Measurements from ENCODE around the gene NOC2L. TPM values are rescaled to one million over a fixed set of nuclear protein-coding genes. Genes with fewer than 3 reads are reported as not detected.
"Not testable (repeated sequence)": the region's sequence is repeated elsewhere in the genome, so short reads cannot be mapped to it uniquely, and the experiment has no call there.

NOC2L gene
- total RNA-seq, 1 experiment from 2014 or later = 98.5 TPM

DNA sequence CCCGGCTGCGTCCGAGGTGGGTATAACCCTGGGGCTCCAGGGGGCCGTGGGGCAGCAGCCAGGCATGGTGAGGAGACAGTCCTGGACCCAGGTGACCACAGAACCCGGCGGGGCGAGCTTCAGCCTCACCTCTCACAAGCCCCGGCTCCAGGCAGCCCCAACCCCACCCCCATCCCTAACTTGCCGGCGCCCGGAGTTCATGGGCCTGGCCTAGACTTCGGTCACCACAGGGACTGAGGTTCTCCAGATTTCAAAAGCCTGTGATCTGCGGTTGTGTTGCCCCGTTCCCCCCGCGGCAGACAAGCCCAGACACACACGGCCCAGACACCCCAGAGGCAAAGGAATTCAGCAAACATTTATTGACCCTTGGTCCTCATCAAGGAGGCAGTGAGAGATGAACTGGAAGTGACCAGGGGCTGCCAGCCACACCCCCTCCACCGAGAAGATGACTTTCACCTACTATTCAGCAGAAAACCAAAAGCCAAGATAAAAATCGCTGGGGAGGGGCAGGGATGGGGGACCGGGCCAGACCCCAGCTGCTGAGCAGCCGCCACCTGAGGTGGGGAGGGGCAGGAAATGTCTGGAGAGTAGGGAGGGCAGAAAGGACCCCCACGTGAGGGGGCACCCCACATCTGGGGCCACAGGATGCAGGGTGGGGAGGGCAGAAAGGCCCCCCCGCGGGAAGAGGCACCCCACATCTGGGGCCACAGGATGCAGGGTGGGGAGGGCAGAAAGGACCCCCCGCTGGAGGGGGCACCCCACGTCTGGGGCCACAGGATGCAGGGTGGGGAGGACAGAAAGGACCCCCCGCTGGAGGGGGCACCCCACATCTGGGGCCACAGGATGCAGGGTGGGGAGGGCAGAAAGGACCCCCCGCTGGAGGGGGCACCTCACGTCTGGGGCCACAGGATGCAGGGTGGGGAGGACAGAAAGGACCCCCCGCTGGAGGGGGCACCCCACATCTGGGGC, 36.9 kb upstream of the NOC2L start:
- DNase-seq (ENCODE audit: extremely low read depth, low read depth) = no peak

DNA sequence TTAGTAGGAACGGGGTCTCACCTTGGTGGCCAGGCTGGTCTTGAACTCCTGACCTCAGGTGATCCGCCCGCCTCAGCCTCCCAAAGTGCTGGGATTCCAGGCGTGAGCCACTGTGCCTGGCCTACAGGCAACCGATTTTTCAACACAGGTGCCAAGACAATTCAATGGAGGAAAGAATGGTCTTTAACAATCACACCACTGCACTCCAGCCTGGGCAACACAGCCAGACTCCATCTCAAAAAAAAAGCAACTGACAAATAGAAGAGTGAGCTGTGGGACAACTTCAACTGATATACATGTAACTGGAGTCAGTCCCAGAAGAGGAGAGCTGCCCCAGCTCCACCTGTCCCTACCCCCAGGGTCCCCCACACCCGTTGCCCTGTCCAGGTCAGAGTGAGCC, 35.5 kb upstream of the NOC2L start:
- not testable (repeated sequence) for DNase-seq (ENCODE audit: extremely low read depth, low read depth)

DNA sequence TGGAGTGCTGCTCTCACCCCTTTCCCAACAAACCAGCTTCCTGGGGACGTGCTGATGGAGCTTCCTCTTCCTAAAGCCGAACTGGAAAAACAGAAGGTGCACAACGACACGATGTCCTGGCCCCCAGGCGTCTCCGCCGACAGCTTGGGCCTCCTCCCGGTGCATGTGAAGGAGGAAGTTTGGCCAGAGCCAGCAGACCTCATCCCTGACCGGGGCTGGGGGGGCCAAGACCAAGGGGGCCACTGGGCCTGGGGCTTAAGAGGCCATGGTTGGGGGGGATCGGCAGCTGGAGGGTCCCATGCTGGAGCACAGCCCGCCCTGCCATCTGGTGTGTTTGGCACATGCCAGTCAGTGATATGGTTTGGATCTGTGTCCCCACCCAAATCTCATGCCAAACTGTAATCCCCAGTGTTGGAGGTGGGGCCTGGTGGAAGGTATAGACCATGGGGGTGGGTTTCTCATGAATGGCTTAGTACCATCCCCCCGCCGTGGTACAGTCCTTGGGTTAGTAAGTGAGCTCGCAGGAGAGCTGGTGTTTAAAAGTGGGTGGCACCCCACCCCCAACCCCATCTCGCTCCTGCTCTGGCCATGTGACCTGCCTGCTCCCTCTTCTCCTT, 34.4 kb upstream of the NOC2L start:
- DNase-seq (ENCODE audit: extremely low read depth, low read depth) = no peak

DNA sequence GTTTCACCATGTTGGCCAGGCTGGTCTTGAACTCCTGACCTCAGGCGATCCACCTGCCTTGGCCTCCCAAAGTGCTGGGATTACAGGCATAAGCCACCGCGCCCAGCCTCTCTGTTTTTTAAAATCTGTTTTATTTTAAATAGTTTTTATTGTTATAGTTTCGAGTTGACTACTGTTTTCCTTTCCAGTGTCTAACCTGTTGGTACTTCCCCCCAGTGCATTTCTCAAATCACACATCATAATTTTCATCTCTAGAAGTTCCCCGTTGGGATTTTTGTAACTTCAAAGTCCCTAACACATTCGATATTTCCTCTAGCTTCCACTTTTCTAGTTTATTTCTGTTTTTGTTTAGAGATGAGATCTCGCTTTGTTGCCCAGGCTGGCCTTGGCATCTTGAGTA, 33.3 kb upstream of the NOC2L start:
- no peak for DNase-seq (ENCODE audit: extremely low read depth, low read depth)

DNA sequence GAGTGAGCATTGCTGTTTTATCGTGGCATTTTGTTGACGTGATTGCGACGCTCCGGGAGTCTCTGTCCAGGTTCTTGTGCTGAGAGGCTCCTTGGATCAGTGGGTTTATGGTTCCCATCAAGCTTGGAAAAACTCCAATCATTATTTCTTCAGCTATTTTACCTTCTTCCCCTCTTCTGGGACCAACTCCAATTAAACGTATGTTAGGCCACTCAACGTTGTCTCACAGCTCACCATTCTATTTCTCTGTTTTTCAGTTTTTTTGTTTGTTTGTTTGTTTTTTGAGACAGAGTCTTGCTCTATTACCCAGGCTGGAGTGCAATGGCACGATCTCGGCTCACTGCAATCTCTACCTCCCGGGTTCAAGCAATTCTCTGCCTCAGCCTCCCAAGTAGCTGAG, 32.8 kb upstream of the NOC2L start:
- no peak for DNase-seq (ENCODE audit: extremely low read depth, low read depth)

DNA sequence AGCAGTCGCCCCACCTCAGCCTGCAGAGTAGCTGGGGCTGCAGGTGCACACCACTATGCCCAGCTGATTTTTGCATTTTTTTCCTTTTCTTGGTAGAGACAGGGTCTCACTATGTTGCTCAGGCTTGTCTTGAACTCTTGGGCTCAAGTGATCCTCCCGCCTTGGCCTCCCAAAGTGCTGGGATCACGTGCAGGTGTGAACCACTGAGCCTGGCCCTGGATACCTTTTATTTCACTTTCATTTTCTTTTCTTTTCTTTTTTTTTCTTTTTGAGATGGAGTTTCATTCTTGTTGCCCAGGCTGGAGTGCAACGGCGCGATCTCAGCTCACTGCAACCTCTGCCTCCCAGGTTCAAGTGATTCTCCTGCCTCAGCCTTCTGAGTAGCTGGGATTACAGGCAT, 32.2 kb upstream of the NOC2L start:
- not testable (repeated sequence) for DNase-seq (ENCODE audit: extremely low read depth, low read depth)

DNA sequence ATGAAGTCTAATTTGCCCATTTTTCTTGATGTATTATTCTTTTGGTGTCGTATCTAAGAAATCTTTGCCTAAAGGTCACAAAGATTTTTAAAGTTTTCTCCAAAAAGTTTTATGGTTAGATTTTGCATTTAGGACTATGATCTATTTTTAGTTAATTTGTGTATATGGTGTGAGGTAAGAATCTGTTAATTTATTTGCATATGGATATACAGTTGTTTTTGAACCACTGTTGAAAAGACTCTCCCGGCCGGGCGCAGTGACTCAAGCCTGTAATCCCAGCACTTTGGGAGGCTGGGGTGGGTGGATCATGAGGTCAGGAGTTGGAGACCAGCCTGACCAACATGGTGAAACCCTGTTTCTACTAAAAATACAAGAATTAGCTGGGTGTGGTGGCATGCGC, 29.0 kb upstream of the NOC2L start:
- not testable (repeated sequence) for DNase-seq (ENCODE audit: extremely low read depth, low read depth)

DNA sequence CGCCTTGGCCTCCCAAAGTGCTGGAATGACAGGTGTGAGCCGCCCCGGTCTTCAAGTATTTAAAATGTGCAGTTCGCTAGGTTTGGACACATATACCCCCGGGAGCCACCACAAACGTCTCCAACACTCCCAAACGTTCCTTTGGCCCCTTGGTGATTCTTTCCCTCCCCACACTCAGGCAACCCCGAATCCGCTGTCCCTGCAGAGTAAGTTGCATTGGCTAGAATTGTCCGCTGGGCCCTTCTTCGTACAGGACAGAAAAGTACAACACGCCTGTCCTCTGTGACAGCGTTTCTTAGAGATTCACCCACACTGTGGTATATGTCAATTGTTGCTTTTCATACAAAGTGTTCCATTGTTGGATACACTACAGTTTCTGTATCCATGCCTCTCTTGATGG, 26.1 kb upstream of the NOC2L start:
- DNase-seq (ENCODE audit: extremely low read depth, low read depth) = no peak

DNA sequence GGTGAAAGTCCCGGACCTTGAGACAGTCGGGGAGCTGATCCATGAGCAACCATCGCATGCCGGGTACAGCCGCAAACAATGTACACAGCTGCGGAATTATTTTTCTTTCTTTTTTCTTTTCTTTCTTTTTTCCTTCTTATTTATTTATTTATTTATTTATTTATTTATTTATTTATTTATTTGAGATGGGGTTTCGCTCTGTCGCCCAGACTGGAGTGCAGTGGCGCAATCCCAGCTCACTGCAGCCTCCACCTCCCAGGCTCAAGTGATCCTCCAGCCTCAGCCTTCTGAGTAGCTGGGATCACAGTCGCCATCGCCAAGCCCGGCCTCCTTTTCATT, 25.4 kb upstream of the NOC2L start:
- DNase-seq (ENCODE audit: extremely low read depth, low read depth) = no peak

DNA sequence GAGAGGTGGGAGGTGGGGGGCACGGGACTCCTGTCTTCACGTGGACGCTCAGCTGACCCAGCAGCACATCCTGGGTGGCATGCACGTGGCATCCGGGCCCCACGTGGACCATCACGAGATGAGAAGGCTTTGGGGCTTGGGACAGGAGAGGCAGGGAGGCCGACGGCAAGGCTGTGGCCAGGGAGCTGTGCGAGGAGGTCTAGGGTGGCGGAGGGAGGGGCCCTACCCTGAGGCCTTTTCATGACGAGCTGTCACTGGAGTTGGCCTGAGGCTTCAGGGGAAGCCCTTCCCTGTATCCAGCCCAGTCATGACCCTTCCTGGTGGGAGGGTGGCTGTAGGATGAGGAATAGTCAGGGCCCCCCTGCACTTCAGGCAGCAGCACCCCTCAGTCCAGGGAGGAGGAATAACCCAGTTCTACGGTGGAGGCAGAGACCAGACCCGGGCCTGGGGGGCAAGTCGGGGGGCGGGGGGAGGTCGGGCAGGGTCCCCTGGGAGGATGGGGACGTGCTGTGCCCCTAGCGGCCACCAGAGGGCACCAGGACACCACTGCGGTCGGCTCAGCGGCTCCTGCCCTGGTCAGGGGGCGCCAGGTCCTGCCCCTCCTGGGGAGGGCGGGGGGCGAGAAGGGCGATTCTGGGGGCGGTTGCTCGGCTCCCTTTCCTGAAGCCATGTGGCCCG, 24.9 kb upstream of the NOC2L start:
- no peak for DNase-seq (ENCODE audit: extremely low read depth, low read depth)

DNA sequence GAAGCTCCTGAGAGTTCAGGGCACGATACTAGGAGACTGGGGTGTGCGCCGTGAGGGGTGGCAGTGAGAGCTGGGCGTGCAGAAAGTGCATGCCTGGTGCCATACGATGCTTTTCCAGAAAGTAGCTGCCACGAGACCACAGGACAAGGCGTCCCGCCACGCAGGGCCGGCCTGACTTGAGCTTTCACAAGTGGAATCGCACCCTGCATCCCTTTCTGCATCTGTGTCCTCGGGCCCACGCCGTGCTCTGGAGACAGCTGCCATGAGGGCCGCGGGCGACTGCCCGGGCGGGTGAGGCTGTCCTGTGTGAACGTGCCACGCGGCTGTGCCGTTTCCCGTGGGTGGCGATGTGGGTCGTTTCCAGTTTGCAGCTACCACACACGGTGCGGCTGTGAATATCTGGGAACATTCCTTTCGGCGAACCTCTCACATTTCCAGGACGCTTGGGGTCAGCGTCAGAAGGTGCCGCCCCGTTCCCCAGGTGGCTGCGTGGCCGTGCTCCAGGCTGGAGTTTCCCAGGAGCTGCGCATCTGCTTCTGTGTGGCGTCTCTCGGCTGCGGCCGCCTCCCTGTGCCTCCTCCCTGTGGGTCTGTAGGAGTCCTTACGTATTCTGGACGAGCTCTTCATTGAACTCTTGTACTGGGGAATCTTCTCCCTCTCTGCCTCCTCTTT, 23.8 kb upstream of the NOC2L start:
- no peak for DNase-seq (ENCODE audit: extremely low read depth, low read depth)

DNA sequence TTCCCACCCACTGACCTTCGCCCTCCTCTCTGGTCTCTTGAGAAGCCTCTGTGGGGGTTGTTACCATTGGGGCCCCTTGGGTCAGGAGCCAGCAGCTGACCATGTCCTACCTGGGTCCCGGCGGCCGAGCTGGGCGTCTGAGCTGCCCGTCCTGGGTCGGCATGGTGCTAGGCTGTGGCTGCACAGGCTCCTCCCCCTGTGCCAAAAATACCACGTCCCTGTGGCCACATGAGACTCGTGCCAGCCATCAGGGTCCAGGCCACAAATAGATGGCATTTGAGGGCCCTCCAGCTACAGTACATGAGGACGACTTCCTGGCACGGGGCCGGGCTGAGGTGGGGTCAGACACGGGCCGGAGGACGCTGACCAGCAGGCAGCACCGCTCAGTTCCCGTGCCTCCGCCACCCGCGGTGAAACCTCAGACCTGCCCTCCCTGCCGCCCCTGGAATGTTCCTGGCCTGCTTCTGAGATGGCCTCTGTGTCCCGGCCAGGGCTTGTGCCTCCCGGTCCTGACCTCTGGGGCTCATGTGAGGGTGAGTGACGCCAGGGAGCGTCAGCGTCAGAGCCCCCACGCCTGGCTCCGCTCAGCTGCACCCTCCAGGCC, 23.0 kb upstream of the NOC2L start, which contains the start of gene PERM1:
PERM1 (minus strand) TSS at position 139 of the 604 bp plus-strand sequence. CDS start 1,064 bp downstream, outside the sequence.
- no peak for DNase-seq (ENCODE audit: extremely low read depth, low read depth)

DNA sequence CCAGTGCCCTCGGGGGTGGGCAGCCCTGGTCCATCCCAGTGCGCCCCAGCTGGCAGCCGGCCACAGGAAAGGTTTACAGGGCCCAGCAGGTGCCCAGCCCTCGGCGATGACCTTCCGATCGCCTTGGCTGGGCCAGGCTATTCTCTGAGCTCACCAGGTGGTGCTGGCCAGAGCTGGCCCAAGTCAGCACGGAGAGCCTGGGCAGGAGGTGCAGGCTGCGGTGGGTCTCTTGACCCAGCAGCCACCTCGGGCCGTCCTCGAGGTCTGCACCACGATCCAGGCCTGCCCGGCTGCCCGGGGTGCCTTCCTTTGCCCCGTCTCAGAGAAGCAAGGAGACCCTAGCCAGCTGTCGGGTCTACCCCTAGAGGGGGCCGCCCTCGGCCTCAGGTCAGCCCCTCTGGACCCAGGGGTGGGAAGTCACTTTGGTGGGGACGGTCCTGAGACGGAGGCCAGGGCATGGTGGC, 22.5 kb upstream of the NOC2L start:
- DNase-seq (ENCODE audit: extremely low read depth, low read depth) = no peak

DNA sequence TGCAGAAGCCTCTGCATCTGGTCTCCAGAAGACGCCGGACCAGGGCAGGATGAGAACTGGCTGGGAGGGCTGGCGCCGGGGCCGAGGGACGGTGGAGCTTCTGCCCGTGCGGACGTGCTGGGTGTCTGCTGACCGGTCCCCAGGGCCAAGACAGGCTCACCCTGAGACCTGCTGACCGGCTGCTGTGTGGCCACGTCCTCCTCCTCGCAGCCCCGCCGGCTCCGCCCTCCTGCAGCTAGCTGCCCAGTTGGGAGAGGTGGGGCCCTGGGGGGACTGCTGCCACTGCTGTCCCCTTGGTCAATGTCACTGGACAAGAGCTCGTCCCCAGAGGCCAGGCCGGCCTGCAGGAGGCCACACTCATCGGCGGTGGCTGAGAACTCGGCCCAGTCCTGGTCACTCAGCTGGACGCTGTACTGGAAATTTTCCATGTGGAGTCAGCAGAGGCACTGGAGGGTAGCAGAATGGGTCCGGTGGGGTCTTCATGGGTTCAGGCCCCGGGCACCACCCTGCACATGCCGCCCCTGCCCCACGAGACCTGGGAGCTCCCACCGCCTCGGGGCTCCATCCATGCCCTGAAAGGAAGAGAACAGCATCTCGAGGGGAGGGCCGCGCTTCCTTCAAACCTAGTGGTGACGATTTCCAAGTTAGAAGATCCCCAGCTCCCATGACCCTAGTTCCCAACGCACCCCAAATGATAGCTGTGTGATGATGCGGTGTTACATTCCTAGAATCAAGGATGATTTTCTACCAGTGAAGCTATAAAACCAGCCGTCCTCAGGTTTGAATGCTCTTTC, 21.7 kb upstream of the NOC2L start:
- DNase-seq (ENCODE audit: extremely low read depth, low read depth) = no peak

DNA sequence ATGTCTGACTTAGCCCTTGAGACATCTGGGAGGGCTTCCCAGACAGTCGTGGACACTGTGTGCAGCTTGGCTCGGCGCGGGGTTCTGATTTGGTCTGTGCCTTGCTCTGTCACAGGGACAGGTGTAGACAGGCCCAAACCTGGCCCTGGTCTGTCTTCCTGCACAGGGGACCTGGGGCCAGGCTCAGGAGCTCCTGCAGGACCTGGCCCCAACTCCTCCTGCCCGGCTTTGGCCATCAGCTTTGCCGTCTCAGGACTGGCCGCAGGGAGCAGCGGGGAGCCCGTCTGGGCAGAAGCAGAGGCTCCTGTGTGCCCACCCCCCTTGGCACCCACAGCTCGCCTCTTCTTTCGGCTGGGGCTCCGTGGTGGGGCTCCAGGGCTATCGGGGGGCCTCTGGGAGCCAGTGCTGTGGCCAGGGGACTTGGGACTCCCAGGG, 21.1 kb upstream of the NOC2L start:
- no peak for DNase-seq (ENCODE audit: extremely low read depth, low read depth)

DNA sequence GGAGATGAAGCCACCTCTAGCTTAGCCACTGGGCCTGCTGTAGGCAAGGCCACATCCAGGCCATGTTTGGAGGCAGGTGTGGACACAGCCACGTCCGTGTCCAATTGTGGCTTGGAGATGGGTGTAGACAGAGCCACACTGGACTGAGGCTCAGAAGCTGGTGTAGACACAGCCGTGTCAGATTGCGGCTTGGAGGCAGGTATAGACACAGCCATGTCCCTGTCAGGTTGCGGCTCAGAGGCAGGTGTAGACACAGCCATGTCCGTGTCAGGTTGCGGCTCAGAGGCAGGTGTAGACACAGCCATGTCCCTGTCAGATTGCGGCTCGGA, 20.7 kb upstream of the NOC2L start:
- DNase-seq (ENCODE audit: extremely low read depth, low read depth) = no peak

DNA sequence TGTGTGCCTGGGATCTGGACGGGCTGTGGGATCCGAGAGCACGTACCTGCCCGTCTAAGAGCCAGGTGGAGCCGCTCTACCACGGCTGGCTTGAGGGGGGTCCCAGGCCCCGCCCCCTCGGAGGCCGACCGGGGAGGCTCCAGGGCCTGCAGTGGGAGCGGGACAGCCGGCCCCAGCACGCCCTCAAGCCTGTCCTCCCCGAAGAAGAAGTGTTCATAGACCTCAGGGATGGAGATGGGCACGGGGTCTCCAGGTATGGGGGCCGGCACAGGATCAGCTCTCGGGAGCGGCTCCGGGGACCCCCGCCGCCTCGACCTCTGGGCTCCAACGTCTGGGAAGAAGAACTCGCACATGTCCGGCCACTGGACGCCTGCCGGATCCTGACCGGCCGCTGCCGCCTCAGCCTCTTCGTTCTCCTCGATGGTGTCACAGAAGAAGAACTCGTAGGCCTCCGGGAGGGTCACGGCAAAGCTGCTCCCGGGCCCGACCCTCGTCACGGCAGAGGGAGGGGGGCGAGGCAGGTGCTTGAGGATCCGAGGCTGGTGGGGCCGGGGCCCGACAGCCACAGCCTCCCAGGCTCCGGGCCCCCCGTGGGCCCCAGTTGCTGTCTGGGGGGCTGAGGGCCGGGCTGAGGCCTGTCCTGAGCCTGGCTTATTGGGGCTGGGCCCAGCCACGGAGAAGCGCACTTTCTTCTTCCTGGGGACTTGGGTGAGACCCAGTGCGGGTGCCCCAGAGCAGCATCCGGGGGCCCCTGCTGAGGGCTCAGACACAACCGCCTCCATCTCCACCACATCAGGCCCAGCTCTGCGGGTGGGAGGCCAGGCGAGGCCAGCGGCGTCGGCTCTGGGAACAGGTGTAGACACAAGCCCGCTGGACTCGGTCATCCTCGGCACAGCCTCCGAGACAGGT, 20.0 kb upstream of the NOC2L start:
- DNase-seq (ENCODE audit: extremely low read depth, low read depth) = no peak

DNA sequence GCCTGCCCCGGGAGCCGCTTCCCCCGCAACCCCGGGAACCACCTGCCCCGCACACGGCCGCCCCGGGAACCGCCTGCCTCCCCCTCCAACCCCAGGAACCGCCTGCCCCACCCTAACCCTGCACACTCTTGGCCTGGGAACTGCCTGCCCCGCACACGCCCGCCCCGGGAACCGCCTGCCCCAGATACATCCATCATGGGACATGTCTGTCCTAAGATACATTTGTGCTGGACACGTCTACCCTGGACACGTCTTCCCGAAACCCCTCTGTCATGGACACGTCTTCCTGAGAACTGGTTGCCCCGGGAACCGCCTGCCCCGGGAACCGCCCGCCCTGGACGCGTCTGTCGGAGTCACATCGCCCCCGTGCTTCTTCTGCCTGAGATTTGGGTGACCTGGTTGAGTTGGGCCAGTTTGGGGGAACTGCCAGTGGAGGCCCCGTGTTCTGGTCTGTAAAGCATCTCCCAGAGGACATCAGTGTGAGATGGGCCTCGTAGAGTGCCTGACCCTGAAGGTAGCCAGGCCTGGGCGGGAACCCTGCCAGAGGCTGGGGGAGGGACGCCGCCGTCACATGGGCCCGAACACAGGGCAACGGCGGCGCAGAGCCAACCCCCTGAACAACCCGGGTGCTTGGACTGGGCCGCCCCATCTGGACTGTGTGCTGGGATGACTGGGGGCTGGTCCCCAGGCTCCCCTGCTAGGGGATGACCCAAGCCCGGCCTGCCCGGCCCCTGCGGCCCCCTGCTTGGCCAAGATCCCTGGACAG, 19.2 kb upstream of the NOC2L start:
- DNase-seq (ENCODE audit: extremely low read depth, low read depth) = no peak

Measured in NCI-H460 (cell line).